ENCODE measurements around the gene PLA2G2F. TPM values are rescaled to one million over a fixed set of nuclear protein-coding genes. Genes with fewer than 3 reads are reported as not detected.
A peak's percentile ranks its signal among the peaks of the same experiment; 100 is the strongest.

PLA2G2F gene
- total and polyA plus RNA-seq, 5 donors = not detected

- Histone ChIP-seq H3K4me3 (ENCODE audit: low read length) (no peak overlapping the region), H3K4me1 (ENCODE audit: control insufficient read depth, insufficient read depth, low read length) (no peaks in the 10 kb centered on the region), H3K27ac (ENCODE audit: low read length) (no peak overlapping the region), H3K27me3 (ENCODE audit: control insufficient read depth, insufficient read depth) (no peaks in the 10 kb centered on the region), H3K9me3 (ENCODE audit: control insufficient read depth, low read length) (peaks cover 5% of the 10 kb centered on the region)
- ATAC-seq (no peak), DNase-seq (no peak)
- 86% methylated on average over 7 of the region's 7 CpGs for WGBS
- intact Hi-C loops (cut with DNase I) = loop anchor here in 2 of 4 donors (10.0 kb wide), 2 partner anchors 54 to 184 kb away; partner anchors contain the start of gene PLA2G2A (in 2 of the 2)
Measured at GRCh38 chr1:20158358-20159070, 19.4 kb downstream of the PLA2G2F start.

- Histone ChIP-seq H3K9me3 (ENCODE audit: control insufficient read depth, low read length) (peaks cover 5% of the 10 kb centered on the region), H3K27ac (ENCODE audit: low read length) (no peak overlapping the region), H3K4me3 (ENCODE audit: low read length) (no peak overlapping the region), H3K27me3 (ENCODE audit: control insufficient read depth, insufficient read depth) (no peaks in the 10 kb centered on the region), H3K4me1 (ENCODE audit: control insufficient read depth, insufficient read depth, low read length) (peaks cover 2% of the 10 kb centered on the region)
- DNase-seq (no peak), ATAC-seq (no peak)
- 70% methylated on average over 1 of the region's 1 CpG for WGBS
- intact Hi-C loops (cut with DNase I) = no loop called here
Measured at GRCh38 chr1:20160034-20160433, 20.9 kb downstream of the PLA2G2F start.

GRCh38 chr1:20164694-20165202, 25.6 kb downstream of the PLA2G2F start:
- H3K4me1 ChIP-seq (ENCODE audit: control insufficient read depth, insufficient read depth, low read length) = peaks cover 2% of the 10 kb centered on the region
- no peak overlapping the region for H3K4me3 ChIP-seq (ENCODE audit: low read length)
- peaks cover 4% of the 10 kb centered on the region for H3K9me3 ChIP-seq (ENCODE audit: control insufficient read depth, low read length)
- peak in 2 of 3 donors; percentile 66 to 80 for DNase-seq
- peak; percentile 69 to 70 for ATAC-seq
- intact Hi-C loops (cut with DNase I) = no loop called here
- 18% methylated on average over 15 of the region's 15 CpGs for WGBS
- no peak overlapping the region for H3K27ac ChIP-seq (ENCODE audit: low read length)
- no peaks in the 10 kb centered on the region for H3K27me3 ChIP-seq (ENCODE audit: control insufficient read depth, insufficient read depth)

GRCh38 chr1:20165522-20165951, 26.4 kb downstream of the PLA2G2F start:
- ATAC-seq = peak in 1 of 2 donors; percentile 9
- DNase-seq = peak in 1 of 3 donors; percentile 39
- H3K27me3 ChIP-seq (ENCODE audit: control insufficient read depth, insufficient read depth) = no peaks in the 10 kb centered on the region
- 86% methylated on average over 16 of the region's 16 CpGs for WGBS
- H3K4me3 ChIP-seq (ENCODE audit: low read length) = no peak overlapping the region
- H3K4me1 ChIP-seq (ENCODE audit: control insufficient read depth, insufficient read depth, low read length) = peaks cover 2% of the 10 kb centered on the region
- H3K9me3 ChIP-seq (ENCODE audit: control insufficient read depth, low read length) = peaks cover 4% of the 10 kb centered on the region
- H3K27ac ChIP-seq (ENCODE audit: low read length) = no peak overlapping the region
- intact Hi-C loops (cut with DNase I) = no loop called here

- 38% methylated on average over 17 of the region's 17 CpGs for WGBS
- intact Hi-C loops (cut with DNase I) = no loop called here
- peak; percentile 6 to 36 for ATAC-seq
- Histone ChIP-seq H3K4me3 (ENCODE audit: low read length) (no peak overlapping the region), H3K9me3 (ENCODE audit: control insufficient read depth, low read length) (peaks cover 2% of the 10 kb centered on the region), H3K27ac (ENCODE audit: low read length) (no peak overlapping the region), H3K27me3 (ENCODE audit: control insufficient read depth, insufficient read depth) (no peaks in the 10 kb centered on the region), H3K4me1 (ENCODE audit: control insufficient read depth, insufficient read depth, low read length) (peaks cover 2% of the 10 kb centered on the region)
- peak in 1 of 3 donors; percentile 54 for DNase-seq
Measured at GRCh38 chr1:20166051-20166450, 26.9 kb downstream of the PLA2G2F start.

GRCh38 chr1:20167126-20167525, 28.0 kb downstream of the PLA2G2F start:
- Histone ChIP-seq H3K4me1 (ENCODE audit: control insufficient read depth, insufficient read depth, low read length) (peaks cover 2% of the 10 kb centered on the region), H3K27me3 (ENCODE audit: control insufficient read depth, insufficient read depth) (no peaks in the 10 kb centered on the region), H3K4me3 (ENCODE audit: low read length) (no peak overlapping the region), H3K27ac (ENCODE audit: low read length) (no peak overlapping the region), H3K9me3 (ENCODE audit: control insufficient read depth, low read length) (no peaks in the 10 kb centered on the region)
- WGBS = 92% methylated on average over 8 of the region's 8 CpGs
- DNase-seq (no peak), ATAC-seq (no peak)
- intact Hi-C loops (cut with DNase I) = no loop called here

- no peaks in the 10 kb centered on the region for H3K9me3 ChIP-seq (ENCODE audit: control insufficient read depth, low read length)
- H3K27me3 ChIP-seq (ENCODE audit: control insufficient read depth, insufficient read depth) = no peaks in the 10 kb centered on the region
- WGBS = 79% methylated on average over 9 of the region's 9 CpGs
- no peak overlapping the region for H3K27ac ChIP-seq (ENCODE audit: low read length)
- ATAC-seq (no peak), DNase-seq (no peak)
- intact Hi-C loops (cut with DNase I) = no loop called here
- no peak overlapping the region for H3K4me3 ChIP-seq (ENCODE audit: low read length)
- peaks cover 2% of the 10 kb centered on the region for H3K4me1 ChIP-seq (ENCODE audit: control insufficient read depth, insufficient read depth, low read length)
Measured at GRCh38 chr1:20168564-20169491, 29.7 kb downstream of the PLA2G2F start.

GRCh38 chr1:20169932-20170331, 30.8 kb downstream of the PLA2G2F start:
- 92% methylated on average over 5 of the region's 5 CpGs for WGBS
- no peak overlapping the region for H3K4me3 ChIP-seq (ENCODE audit: low read length)

GRCh38 chr1:20172033-20172590, 33.0 kb downstream of the PLA2G2F start:
- H3K9me3 ChIP-seq (ENCODE audit: control insufficient read depth, low read length) = no peaks in the 10 kb centered on the region
- no peak overlapping the region for H3K4me3 ChIP-seq (ENCODE audit: low read length)
- 93% methylated on average over 12 of the region's 12 CpGs for WGBS
- no peaks in the 10 kb centered on the region for H3K4me1 ChIP-seq (ENCODE audit: control insufficient read depth, insufficient read depth, low read length)
- ATAC-seq = no peak
- no peaks in the 10 kb centered on the region for H3K27me3 ChIP-seq (ENCODE audit: control insufficient read depth, insufficient read depth)
- intact Hi-C loops (cut with DNase I) = no loop called here
- DNase-seq = no peak
- no peak overlapping the region for H3K27ac ChIP-seq (ENCODE audit: low read length)

More at GRCh38 chr1:20169932-20170331, 30.8 kb downstream of the PLA2G2F start:
- no peaks in the 10 kb centered on the region for H3K9me3 ChIP-seq (ENCODE audit: control insufficient read depth, low read length)
- H3K27ac ChIP-seq (ENCODE audit: low read length) = no peak overlapping the region
- H3K27me3 ChIP-seq (ENCODE audit: control insufficient read depth, insufficient read depth) = no peaks in the 10 kb centered on the region
- intact Hi-C loops (cut with DNase I) = no loop called here
- DNase-seq (no peak), ATAC-seq (no peak)
- H3K4me1 ChIP-seq (ENCODE audit: control insufficient read depth, insufficient read depth, low read length) = no peaks in the 10 kb centered on the region

GRCh38 chr1:20174937-20175666, 36.0 kb downstream of the PLA2G2F start:
- no peak overlapping the region for H3K27ac ChIP-seq (ENCODE audit: low read length)
- 61% methylated on average over 9 of the region's 9 CpGs for WGBS
- no peak for ATAC-seq

More at GRCh38 chr1:20174937-20175666, 36.0 kb downstream of the PLA2G2F start:
- no peaks in the 10 kb centered on the region for H3K4me1 ChIP-seq (ENCODE audit: control insufficient read depth, insufficient read depth, low read length)
- no peaks in the 10 kb centered on the region for H3K9me3 ChIP-seq (ENCODE audit: control insufficient read depth, low read length)
- no peak overlapping the region for H3K4me3 ChIP-seq (ENCODE audit: low read length)
- no peaks in the 10 kb centered on the region for H3K27me3 ChIP-seq (ENCODE audit: control insufficient read depth, insufficient read depth)
- intact Hi-C loops (cut with DNase I) = no loop called here
- DNase-seq = no peak

All from right cardiac atrium (tissue), 5 donors.